Measurements from ENCODE around the gene JMJD6.
A peak's percentile ranks its signal among the peaks of the same experiment; 100 is the strongest.
"Not testable (repeated sequence)": the region's sequence is repeated elsewhere in the genome, so short reads cannot be mapped to it uniquely, and the experiment has no call there.

Gene JMJD6

GRCh38 chr17:76726231-76726775 lies at the start of gene JMJD6:
Gene JMJD6 (minus strand): TSS chr17:76726606. CDS start chr17:76726475, 131 bp downstream.
- DNase-seq: peak; percentile 96

- no peak for DNase-seq
Measured at GRCh38 chr17:76775021-76775600, 48.7 kb upstream of the JMJD6 start.

GRCh38 chr17:76772842-76773525 lies 46.6 kb upstream of the JMJD6 start:
- no peak for DNase-seq

DNA sequence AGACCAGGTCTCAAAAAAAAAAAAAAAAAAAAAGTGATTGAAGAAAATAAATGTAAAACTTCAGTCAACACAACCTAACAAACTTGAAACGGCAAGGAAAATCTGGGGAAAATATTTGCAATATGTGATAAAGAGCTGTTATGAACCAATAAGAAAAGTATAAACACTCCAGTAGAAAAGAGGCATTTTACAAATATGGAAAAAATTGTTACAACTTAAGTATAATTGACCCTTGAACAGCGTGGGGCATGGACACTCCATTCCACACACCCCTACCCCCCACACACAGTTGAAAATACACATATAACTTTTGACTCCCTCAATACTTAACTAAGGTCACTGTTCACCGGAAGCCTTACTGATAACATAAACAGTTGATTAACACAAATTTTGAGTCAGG lies 32.2 kb upstream of the JMJD6 start:
- DNase-seq: no peak

- DNase-seq: no peak
Measured at GRCh38 chr17:76757256-76757655, 30.9 kb upstream of the JMJD6 start.

GRCh38 chr17:76755285-76755684 lies 28.9 kb upstream of the JMJD6 start:
- DNase-seq: no peak

GRCh38 chr17:76753061-76753961 lies 26.9 kb upstream of the JMJD6 start:
- no peak for DNase-seq

DNA sequence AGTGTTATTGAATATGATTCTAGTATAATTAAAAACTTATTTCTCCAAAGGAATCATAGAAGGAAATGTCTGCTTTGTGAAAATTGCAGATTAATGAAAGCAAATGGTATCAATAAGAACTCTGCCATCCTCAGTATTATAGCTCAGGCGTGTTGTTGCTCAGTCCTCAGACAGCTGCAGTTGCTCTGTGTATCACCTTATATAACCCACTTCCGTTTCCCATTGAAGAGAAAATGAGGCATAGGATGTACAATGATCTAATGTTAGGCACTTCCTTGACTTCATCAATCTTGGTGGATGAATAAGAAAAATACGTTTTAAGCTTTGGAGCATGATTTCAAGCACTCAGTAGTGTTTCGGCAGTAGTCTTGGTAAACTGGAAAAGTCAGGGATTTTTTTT lies 25.6 kb upstream of the JMJD6 start:
- no peak for DNase-seq

GRCh38 chr17:76751416-76751993 lies 25.1 kb upstream of the JMJD6 start:
- no peak for DNase-seq

GRCh38 chr17:76748657-76749056 lies 22.3 kb upstream of the JMJD6 start:
- no peak for DNase-seq

DNA sequence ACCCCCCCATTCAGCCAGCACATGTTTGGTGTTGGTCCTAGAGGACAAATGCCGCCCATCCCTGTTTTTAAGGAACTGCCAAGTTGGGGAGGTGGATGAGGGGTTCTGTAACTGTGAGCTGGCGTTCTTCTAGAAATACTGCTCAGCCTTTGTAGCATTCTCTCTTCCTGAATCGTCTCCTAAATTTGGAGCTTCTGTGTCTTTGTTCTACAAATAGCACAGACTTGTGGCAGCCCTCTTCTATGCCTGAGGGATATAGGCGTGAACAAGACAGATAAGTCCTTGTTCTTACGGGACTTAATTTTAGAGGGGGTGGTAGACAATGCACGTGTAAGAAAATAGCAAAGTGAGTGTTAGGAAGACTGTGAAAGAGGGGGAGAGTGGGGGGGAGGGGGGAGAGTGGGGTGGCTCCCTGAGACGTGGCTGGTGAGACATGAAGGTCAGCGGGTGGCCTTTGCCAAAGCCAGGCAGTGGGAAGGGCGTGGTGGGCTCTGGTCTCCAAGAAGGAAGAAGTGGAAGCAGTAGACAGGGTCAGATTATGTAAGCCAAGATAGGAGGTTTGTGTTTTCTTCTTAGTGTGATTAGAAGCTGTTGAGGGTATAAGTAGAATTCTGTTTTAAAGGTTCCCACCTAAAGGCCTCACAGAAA lies 21.4 kb upstream of the JMJD6 start:
- DNase-seq: no peak

DNA sequence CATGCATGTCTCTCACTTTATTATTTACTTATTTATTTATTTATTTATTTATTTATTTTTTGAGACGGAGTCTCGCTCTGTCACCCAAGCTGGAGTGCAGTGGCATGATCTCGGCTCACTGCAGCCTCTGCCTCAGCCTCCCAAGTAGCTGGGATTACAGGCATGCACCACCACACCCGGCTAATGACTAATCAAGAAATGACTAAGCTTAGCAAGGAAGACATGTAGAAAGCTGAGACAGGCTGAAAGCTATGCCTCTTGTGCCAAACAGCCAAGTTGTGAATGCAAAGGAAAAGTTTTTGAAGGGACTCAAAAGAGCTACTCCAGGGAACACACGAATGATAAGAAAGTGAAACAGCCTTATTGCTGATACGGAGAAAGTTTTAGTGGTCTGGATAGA lies 19.4 kb upstream of the JMJD6 start:
- not testable (repeated sequence) for DNase-seq

DNA sequence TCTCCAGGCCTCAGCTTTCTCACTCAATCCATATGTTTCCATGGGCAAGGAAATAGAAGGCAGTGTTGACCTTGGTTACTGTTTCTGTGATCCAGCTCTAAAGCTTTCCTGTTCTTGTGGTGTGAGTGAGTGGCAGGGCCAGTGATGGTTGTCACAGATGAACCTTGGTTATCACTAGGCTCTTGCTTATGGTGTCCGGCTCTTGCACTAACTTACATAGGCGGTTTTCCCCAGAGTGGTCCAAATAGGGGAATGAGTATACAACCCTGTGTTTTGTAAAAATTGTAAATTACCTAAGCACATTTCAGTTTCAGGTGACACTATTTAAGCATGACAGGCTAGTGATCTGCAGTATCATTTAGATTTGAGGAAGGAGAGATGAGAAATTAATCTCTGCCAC lies 18.3 kb upstream of the JMJD6 start:
- no peak for DNase-seq

DNA sequence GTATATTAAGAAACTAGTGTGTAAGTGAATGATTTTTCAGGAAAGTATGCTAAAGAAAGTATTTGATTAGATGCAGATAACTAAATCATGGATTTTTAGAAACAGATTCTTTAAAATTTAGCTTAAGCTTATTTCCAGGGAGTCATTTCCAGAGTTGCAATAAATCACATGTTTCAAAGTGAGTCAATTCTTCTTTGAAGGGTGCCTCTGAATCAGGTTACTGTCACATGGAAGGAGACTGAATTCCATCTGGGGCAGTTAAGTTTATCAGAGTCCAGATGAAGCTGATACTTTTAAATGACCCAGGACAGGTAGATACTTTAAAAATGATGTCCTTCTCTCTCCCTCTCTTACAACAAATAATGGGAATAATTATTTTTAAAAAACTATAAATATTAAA lies 16.6 kb upstream of the JMJD6 start:
- DNase-seq: no peak

GRCh38 chr17:76740329-76741118 lies 14.1 kb upstream of the JMJD6 start:
- no peak for DNase-seq

- DNase-seq: not testable (repeated sequence)
Measured at GRCh38 chr17:76739568-76740115, 13.2 kb upstream of the JMJD6 start.

- no peak for DNase-seq
Measured at GRCh38 chr17:76738468-76738850, 12.1 kb upstream of the JMJD6 start.

GRCh38 chr17:76737676-76738467 lies 11.5 kb upstream of the JMJD6 start, which contains the start of gene MFSD11:
Gene MFSD11 (plus strand): TSS chr17:76738119. CDS start chr17:76738353, 234 bp downstream.
- peak; percentile 95 for DNase-seq

- peak; percentile 99 for DNase-seq
Measured at GRCh38 chr17:76737082-76737675, 10.8 kb upstream of the JMJD6 start, which contains the start of gene SRSF2. Gene SRSF2 (minus strand): TSS chr17:76737331. CDS start chr17:76737160, 171 bp downstream.
